Activated T-cell treated with anti-CD3 and anti-CD28 coated beads, Interleukin-2, amount 50 U/mL, for 48 hours (primary cell): Measurements from ENCODE around the gene ASXL1.
A peak's percentile ranks its signal among the peaks of the same experiment; 100 is the strongest.

Experiments
- DNase-seq, 2 experiments: peaks; one replicate each; pipeline ENCODE4 v3.0.0-alpha.2; 2020

Gene ASXL1

GRCh38 chr20:32411955-32412706 lies 54.0 kb downstream of the ASXL1 start:
- DNase-seq, result no peak

GRCh38 chr20:32415494-32415893 lies 57.4 kb downstream of the ASXL1 start:
- DNase-seq, result no peak

- DNase-seq, result no peak
These were observed 58.1 kb downstream of the ASXL1 start for GRCh38 chr20:32416206-32416605.

- no peak for DNase-seq
These were observed 60.2 kb downstream of the ASXL1 start for GRCh38 chr20:32418376-32418775.

- DNase-seq, result no peak
These were observed 63.2 kb downstream of the ASXL1 start for GRCh38 chr20:32421290-32421689.

GRCh38 chr20:32427996-32428395 lies 69.9 kb downstream of the ASXL1 start:
- DNase-seq, result no peak

- DNase-seq, result no peak
These were observed 71.2 kb downstream of the ASXL1 start for GRCh38 chr20:32429343-32429742.

- DNase-seq, result no peak
These were observed 71.7 kb downstream of the ASXL1 start for GRCh38 chr20:32429745-32430360.

- DNase-seq, result no peak
These were observed 73.3 kb downstream of the ASXL1 start for GRCh38 chr20:32431457-32431856.

- DNase-seq, result no peak
These were observed 74.1 kb downstream of the ASXL1 start for GRCh38 chr20:32432277-32432676.

GRCh38 chr20:32433311-32434021 lies 75.3 kb downstream of the ASXL1 start:
- no peak for DNase-seq

- DNase-seq, result no peak
These were observed 76.3 kb downstream of the ASXL1 start for GRCh38 chr20:32434434-32434833.

GRCh38 chr20:32435449-32436107 lies 77.4 kb downstream of the ASXL1 start:
- DNase-seq, result no peak

GRCh38 chr20:32436142-32436861 lies 78.2 kb downstream of the ASXL1 start:
- DNase-seq, result no peak

- no peak for DNase-seq
These were observed 78.8 kb downstream of the ASXL1 start for GRCh38 chr20:32436968-32437367.

- DNase-seq, result peak in 1 of 2 experiments; percentile 22
These were observed 79.4 kb downstream of the ASXL1 start for GRCh38 chr20:32437391-32438074.

GRCh38 chr20:32438331-32438858 lies 80.3 kb downstream of the ASXL1 start:
- peak in 1 of 2 experiments; percentile 15 for DNase-seq

GRCh38 chr20:32439132-32439829 lies 81.2 kb downstream of the ASXL1 start:
- peak; percentile 63 to 67 for DNase-seq

- peak; percentile 13 to 17 for DNase-seq
These were observed 82.1 kb downstream of the ASXL1 start for GRCh38 chr20:32440069-32440757.

GRCh38 chr20:32440758-32441078 lies 82.6 kb downstream of the ASXL1 start:
- DNase-seq, result peak in 1 of 2 experiments; percentile 11

- DNase-seq, result peak; percentile 7 to 12
These were observed 83.5 kb downstream of the ASXL1 start for GRCh38 chr20:32441638-32442037.
